ENCODE data around the gene TXLNG.
"Not testable (repeated sequence)": the region's sequence is repeated elsewhere in the genome, so short reads cannot be mapped to it uniquely, and the experiment has no call there.

TXLNG gene

GRCh38 chrX:16770970-16771482 lies 15.2 kb upstream of the TXLNG start:
- no peak overlapping the region for H3K4me3 ChIP-seq (ENCODE audit: control insufficient read depth, low read depth, low read length)
- no peak for DNase-seq (ENCODE audit: low read depth)
- no peak for TF ChIP-seq CTCF (conservative IDR thresholded peaks at IDR 0.05; ENCODE audit: control insufficient read depth, insufficient read depth, low read depth, low read length)

GRCh38 chrX:16771483-16772398 lies 14.5 kb upstream of the TXLNG start:
- no peak for TF ChIP-seq CTCF (conservative IDR thresholded peaks at IDR 0.05; ENCODE audit: control insufficient read depth, insufficient read depth, low read depth, low read length)
- peak; percentile 88 for DNase-seq (ENCODE audit: low read depth)

GRCh38 chrX:16772460-16772859 lies 13.8 kb upstream of the TXLNG start:
- no peak overlapping the region for H3K4me3 ChIP-seq (ENCODE audit: control insufficient read depth, low read depth, low read length)
- DNase-seq (ENCODE audit: low read depth), result no peak
- no peak for TF ChIP-seq CTCF (conservative IDR thresholded peaks at IDR 0.05; ENCODE audit: control insufficient read depth, insufficient read depth, low read depth, low read length)

More at GRCh38 chrX:16771483-16772398, 14.5 kb upstream of the TXLNG start:
- H3K4me3 ChIP-seq (ENCODE audit: control insufficient read depth, low read depth, low read length), result no peak overlapping the region

- no peak for DNase-seq (ENCODE audit: low read depth)
- no peak for TF ChIP-seq CTCF (conservative IDR thresholded peaks at IDR 0.05; ENCODE audit: control insufficient read depth, insufficient read depth, low read depth, low read length)
- H3K4me3 ChIP-seq (ENCODE audit: control insufficient read depth, low read depth, low read length), result no peak overlapping the region
Observed at GRCh38 chrX:16774746-16775145, 11.5 kb upstream of the TXLNG start.

- no peak overlapping the region for H3K4me3 ChIP-seq (ENCODE audit: control insufficient read depth, low read depth, low read length)
- DNase-seq (ENCODE audit: low read depth), result no peak
- TF ChIP-seq CTCF (conservative IDR thresholded peaks at IDR 0.05; ENCODE audit: control insufficient read depth, insufficient read depth, low read depth, low read length), result no peak
Observed at GRCh38 chrX:16778545-16778944, 7.7 kb upstream of the TXLNG start.

GRCh38 chrX:16778993-16779392 lies 7.3 kb upstream of the TXLNG start:
- no peak for TF ChIP-seq CTCF (conservative IDR thresholded peaks at IDR 0.05; ENCODE audit: control insufficient read depth, insufficient read depth, low read depth, low read length)
- H3K4me3 ChIP-seq (ENCODE audit: control insufficient read depth, low read depth, low read length), result no peak overlapping the region
- DNase-seq (ENCODE audit: low read depth), result no peak

- DNase-seq (ENCODE audit: low read depth), result not testable (repeated sequence)
Observed at GRCh38 chrX:16779815-16780214, 6.5 kb upstream of the TXLNG start.

More at GRCh38 chrX:16779815-16780214, 6.5 kb upstream of the TXLNG start:
- not testable (repeated sequence) for H3K4me3 ChIP-seq (ENCODE audit: control insufficient read depth, low read depth, low read length)

Data from fibroblast of mammary gland (primary cell).